K562 (cell line): ENCODE data around the gene FXYD1. TPM values are rescaled to one million over a fixed set of nuclear protein-coding genes. Genes with fewer than 3 reads are reported as not detected.

ENCODE experiments used
- CCAR2 ChIP-seq: fragments of 200-400 bp; formaldehyde crosslinking; IDR thresholded peaks from 2 replicates; pipeline ENCODE4 v1.6.1; 2017; ENCODE audit warnings: mild to moderate bottlenecking, low read depth, low read length
- DDX20 ChIP-seq: fragments of 450-650 bp; IDR thresholded peaks from 2 replicates; pipeline ENCODE4 v1.6.1; 2016; ENCODE audit warnings: missing genetic modification characterization, low read depth, mild to moderate bottlenecking, missing compliant biosample characterization, moderate library complexity
- EP400 ChIP-seq: fragments of 450-650 bp; IDR thresholded peaks from 2 replicates; pipeline ENCODE4 v1.6.1; 2017; ENCODE audit warnings: antibody characterized with exemption, mild to moderate bottlenecking, moderate library complexity
- FOXP1 ChIP-seq: sonication (generic); formaldehyde crosslinking; IDR thresholded peaks from 2 replicates; pipeline ENCODE4 v1.8.0; 2022; ENCODE audit warnings: mild to moderate bottlenecking, missing genetic modification reagents
- HCFC1 ChIP-seq: IDR thresholded peaks from 2 replicates; pipeline ENCODE4 v1.6.1; 2012; ENCODE audit warnings: low read depth, low read length, improper control_type of control experiment
- HEY1 ChIP-seq: fragments of 250-450 bp; sonication (Bioruptor Pico); IDR thresholded peaks from 2 replicates; pipeline ENCODE4 v1.5.0; 2020; ENCODE audit warnings: mild to moderate bottlenecking, moderate library complexity, borderline replicate concordance
- KAT7 ChIP-seq: sonication (generic); formaldehyde crosslinking; IDR thresholded peaks from 2 replicates; pipeline ENCODE4 v1.8.0; 2022; ENCODE audit warnings: missing genetic modification reagents, mild to moderate bottlenecking, borderline replicate concordance
- MEIS2 ChIP-seq: fragments of 450-650 bp; IDR thresholded peaks from 2 replicates; pipeline ENCODE4 v1.6.1; 2014; ENCODE audit warnings: mild to moderate bottlenecking; ENCODE audit not compliant: partially characterized antibody
- MYNN ChIP-seq, 2 experiments: sonication (generic); formaldehyde crosslinking in 1 of 2; IDR thresholded peaks; 2 replicates each; pipeline versions ENCODE4 v1.5.0 to v1.6.1; 2016 to 2020; ENCODE audit warnings: antibody characterized with exemption in 1 of 2, missing genetic modification reagents in 1 of 2
- NCOA2 ChIP-seq, 2 experiments: fragments of 450-650 bp; IDR thresholded peaks; 2 replicates each; pipeline ENCODE4 v1.6.1; 2018; ENCODE audit warnings: mild to moderate bottlenecking in 2 of 2, moderate library complexity in 1 of 2; ENCODE audit not compliant: partially characterized antibody in 2 of 2
- NR4A1 ChIP-seq, 2 experiments: fragments of 250-450 bp in 1 of 2; fragments of 450-650 bp in 1 of 2; sonication (Bioruptor Pico) in 1 of 2; IDR thresholded peaks; 2 replicates each; pipeline versions ENCODE4 v1.4.0 to v1.6.1; 2016 to 2020; ENCODE audit warnings: mild to moderate bottlenecking in 2 of 2, missing compliant biosample characterization in 1 of 2, missing genetic modification characterization in 1 of 2, moderate library complexity in 1 of 2
- PHF8 ChIP-seq: fragments of 200-600 bp; sonication (generic); IDR thresholded peaks from 2 replicates; pipeline ENCODE4 v1.6.1; 2012; ENCODE audit warnings: mixed run types, mild to moderate bottlenecking, inconsistent platforms, low read length, moderate library complexity, borderline replicate concordance
- RAD51 ChIP-seq: fragments of 450-650 bp; IDR thresholded peaks from 2 replicates; pipeline ENCODE4 v1.7.1; 2016; ENCODE audit warnings: low read depth, mild to moderate bottlenecking, borderline replicate concordance
- RBM39 ChIP-seq: fragments of 200-400 bp; formaldehyde crosslinking; optimal IDR thresholded peaks from 2 replicates; pipeline ENCODE3; 2018; ENCODE audit warnings: low read depth, low read length
- SIX5 ChIP-seq, 2 experiments: IDR thresholded peaks; 2 replicates each; pipeline ENCODE4 v1.6.1; 2011; ENCODE audit warnings: low read length in 2 of 2, borderline replicate concordance in 1 of 2, low read depth in 1 of 2, mild to moderate bottlenecking in 1 of 2, moderate library complexity in 1 of 2; ENCODE audit not compliant: insufficient read depth in 1 of 2
- SUPT5H ChIP-seq: fragments of 450-650 bp; IDR thresholded peaks from 2 replicates; pipeline ENCODE4 v1.6.1; 2016
- TBL1XR1 ChIP-seq, 2 experiments: IDR thresholded peaks; 2 replicates each; pipeline ENCODE4 v1.6.1; 2012; ENCODE audit warnings: improper control_type of control experiment in 2 of 2, low read length in 2 of 2, mild to moderate bottlenecking in 1 of 2
- TSC22D4 ChIP-seq: fragments of 450-650 bp; IDR thresholded peaks from 2 replicates; pipeline ENCODE4 v1.6.1; 2016; ENCODE audit warnings: missing genetic modification characterization, missing biosample characterization, control low read depth
- ZKSCAN8 ChIP-seq: fragments of 200-800 bp; sonication (Bioruptor generic); IDR thresholded peaks from 2 replicates; pipeline ENCODE4 v1.6.1; 2016; ENCODE audit warnings: missing genetic modification characterization, missing compliant biosample characterization
- ZNF146 ChIP-seq: IDR thresholded peaks from one replicate; pipeline ENCODE4 v1.6.1; 2018; ENCODE audit warnings: missing compliant biosample characterization; ENCODE audit not compliant: unreplicated experiment
- ZNF3 ChIP-seq: fragments of 250-450 bp; sonication (Bioruptor Pico); IDR thresholded peaks from 2 replicates; pipeline ENCODE4 v1.5.0; 2021; ENCODE audit warnings: mild to moderate bottlenecking, moderate library complexity
- ZNF717 ChIP-seq: fragments of 250-450 bp; sonication (Bioruptor Pico); IDR thresholded peaks from 2 replicates; pipeline ENCODE4 v1.5.0; 2021
- polyA plus RNA-seq, 8 experiments: library from polyadenylated mRNA; depleted of rRNA in 4 of 8; stranded (reverse) in 5 of 8; unstranded in 3 of 8; fragments of >200 nt; fragmentation: Nextera tagmentation in 2 of 8; fragmentation: Illumina TruSeq in 1 of 8; extraction: Ambion mirVana in 2 of 8; extraction: Trizol in 1 of 8; gene quantifications; 2 replicates each; pipeline versions ENCODE4 v1.2.1 to v1.2.3, GENCODE V29; 2011 to 2014; ENCODE audit warnings: inconsistent platforms in 1 of 8, missing spikeins in 1 of 8
- total RNA-seq, 7 experiments: library from RNA; depleted of rRNA in 6 of 7; stranded (reverse); fragments of >200 nt in 6 of 7; fragmentation: Illumina TruSeq in 2 of 7; extraction: Trizol in 2 of 7; gene quantifications; 2 replicates each; pipeline versions ENCODE4 v1.2.1 to v1.2.3, GENCODE V29; 2011 to 2021; ENCODE audit warnings: low replicate concordance in 1 of 7
- TF ChIP-seq, protein P1 (sequence below): fragments of 250-450 bp; sonication (Bioruptor Pico); IDR thresholded peaks from 2 replicates; pipeline ENCODE4 v1.5.0; 2021
- TF ChIP-seq, protein P2 (sequence below), 3 experiments: fragments of 200-800 bp in 1 of 3; sonication (Bioruptor generic) in 1 of 3; sonication (generic) in 1 of 3; formaldehyde crosslinking in 1 of 3; IDR thresholded peaks; 2 replicates each; pipeline versions ENCODE4 v1.6.1 to v1.8.0; 2016 to 2022; ENCODE audit warnings: mild to moderate bottlenecking in 2 of 3, missing compliant biosample characterization in 2 of 3, missing genetic modification characterization in 2 of 3, missing genetic modification reagents in 1 of 3

FXYD1 gene
- total and polyA plus RNA-seq, 9 of the 15 experiments (the other 6 are each of a cell fraction or from before 2014, with no cell fraction given), result 0.40 to 3.2 (median 1.8) TPM; not detected in 3

DNA sequence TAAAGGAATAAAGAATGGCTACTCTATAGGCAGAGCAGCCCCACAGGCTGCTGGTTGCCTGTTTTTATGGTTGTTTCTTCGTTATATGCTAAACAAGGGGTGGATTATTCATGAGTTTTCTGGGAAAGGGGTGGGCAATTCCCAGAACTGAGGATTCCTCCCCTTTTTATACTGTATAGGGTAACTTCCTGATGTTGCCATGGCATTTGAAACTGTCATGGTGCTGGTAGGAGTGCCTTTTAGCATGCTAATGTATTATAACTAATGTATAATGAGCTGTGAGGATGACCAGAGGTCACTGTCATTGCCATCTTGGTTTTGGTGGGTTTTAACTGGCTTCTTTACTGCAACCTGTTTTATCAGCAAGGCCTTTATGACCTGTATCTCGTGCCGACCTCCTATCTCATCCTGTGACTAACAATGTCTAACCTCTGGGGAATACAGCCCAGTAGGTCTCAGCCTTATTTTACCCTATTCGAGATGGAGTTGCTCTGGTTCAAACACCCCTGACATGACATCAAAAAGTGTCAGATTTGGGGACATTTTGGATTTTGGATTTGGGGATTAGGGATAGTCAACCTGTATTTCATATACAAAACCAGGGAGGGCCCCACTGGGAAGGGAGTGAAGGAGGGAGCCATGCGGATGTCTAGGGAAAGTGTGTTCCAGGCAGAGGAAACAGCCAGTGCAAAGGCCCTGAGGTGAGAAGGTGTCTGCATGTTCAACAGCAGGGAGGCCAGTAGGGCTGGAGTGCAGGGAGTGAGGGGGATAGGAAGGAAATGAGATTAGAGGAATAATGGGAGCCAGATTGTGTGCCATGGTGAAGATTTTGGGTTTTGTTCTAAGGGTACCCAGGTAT, 26.8 kb downstream of the FXYD1 start (continued):
- TF ChIP-seq ZNF146 (CRISPR knock-in tag), result no peak
- no peak for TF ChIP-seq KAT7 (CRISPR knock-in tag)
- TF ChIP-seq HCFC1, result no peak
- TF ChIP-seq SUPT5H, result no peak
- TF ChIP-seq TSC22D4 (tag), result no peak
- no peak for TF ChIP-seq EP400
- peak; percentile 84 for TF ChIP-seq ZKSCAN8 (CRISPR knock-in tag)
- peak; percentile 91 for TF ChIP-seq ZNF3 (CRISPR knock-in tag)
- TF ChIP-seq NR4A1 (CRISPR knock-in tag; IDR thresholded peaks at IDR 0.05), result peak; percentile 62; the same call in 1 of the 2 replicates
- peak; percentile 99 for TF ChIP-seq NR4A1 (tag; IDR thresholded peaks at IDR 0.05)
- TF ChIP-seq FOXP1 (CRISPR knock-in tag), result no peak
- TF ChIP-seq SIX5 (IDR thresholded peaks at IDR 0.05; ENCODE audit: borderline replicate concordance in 1 of 2, insufficient read depth in 1 of 2, low read depth in 1 of 2, low read length in 2 of 2), result no peak; a peak in 1 of 4 replicates
- TF ChIP-seq RBM39, result no peak
- no peak for TF ChIP-seq HEY1 (CRISPR knock-in tag)
- no peak for TF ChIP-seq RAD51
- no peak for TF ChIP-seq ZNF717 (CRISPR knock-in tag)
- no peak for TF ChIP-seq PHF8
- no peak for TF ChIP-seq MYNN (IDR thresholded peaks at IDR 0.05)
- no peak for TF ChIP-seq MYNN (CRISPR knock-in tag; IDR thresholded peaks at IDR 0.05)
- TF ChIP-seq, protein P1, sequence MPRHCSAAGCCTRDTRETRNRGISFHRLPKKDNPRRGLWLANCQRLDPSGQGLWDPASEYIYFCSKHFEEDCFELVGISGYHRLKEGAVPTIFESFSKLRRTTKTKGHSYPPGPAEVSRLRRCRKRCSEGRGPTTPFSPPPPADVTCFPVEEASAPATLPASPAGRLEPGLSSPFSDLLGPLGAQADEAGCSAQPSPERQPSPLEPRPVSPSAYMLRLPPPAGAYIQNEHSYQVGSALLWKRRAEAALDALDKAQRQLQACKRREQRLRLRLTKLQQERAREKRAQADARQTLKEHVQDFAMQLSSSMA (CRISPR knock-in tag), result peak; percentile 62; the same call in 1 of the 2 replicates
- TF ChIP-seq NCOA2 (IDR thresholded peaks at IDR 0.05; ENCODE audit: partially characterized antibody in 2 of 2), result no peak
- TF ChIP-seq MEIS2, result no peak
- TF ChIP-seq TBL1XR1 (IDR thresholded peaks at IDR 0.05; ENCODE audit: low read length in 2 of 2), result no peak
- TF ChIP-seq DDX20, result peak; percentile 89
- no peak for TF ChIP-seq CCAR2
- TF ChIP-seq, protein P2, sequence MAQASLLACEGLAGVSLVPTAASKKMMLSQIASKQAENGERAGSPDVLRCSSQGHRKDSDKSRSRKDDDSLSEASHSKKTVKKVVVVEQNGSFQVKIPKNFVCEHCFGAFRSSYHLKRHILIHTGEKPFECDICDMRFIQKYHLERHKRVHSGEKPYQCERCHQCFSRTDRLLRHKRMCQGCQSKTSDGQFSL (CRISPR knock-in tag; IDR thresholded peaks at IDR 0.05), result no peak
- TF ChIP-seq, protein P2 (tag; IDR thresholded peaks at IDR 0.05), result peak in 1 of 2 experiments; percentile 95; a peak in 2 of 4 replicates
